Endodermal cell (in vitro differentiated cells): Measurements from ENCODE around the gene SMIM35. TPM values are rescaled to one million over a fixed set of nuclear protein-coding genes. Genes with fewer than 3 reads are reported as not detected.

Experiments used
- DNase-seq: peaks from one replicate; pipeline ENCODE4 v3.0.0-alpha.2; 2017
- H3K27ac ChIP-seq: 2 replicates; pipeline ENCODE4 v1.5.1; 2013; ENCODE audit warnings: mild to moderate bottlenecking, low read depth, low read length, moderate library complexity
- H3K27me3 ChIP-seq: 2 replicates; pipeline ENCODE4 v1.6.1; 2013; ENCODE audit warnings: mild to moderate bottlenecking, low read length, moderate library complexity; ENCODE audit not compliant: insufficient read depth, control insufficient read depth, poor library complexity, severe bottlenecking
- H3K36me3 ChIP-seq: 2 replicates; pipeline ENCODE4 v1.7.0; 2013; ENCODE audit warnings: mild to moderate bottlenecking, low read length, moderate library complexity; ENCODE audit not compliant: control insufficient read depth, insufficient read depth
- H3K4me1 ChIP-seq: one replicate; pipeline ENCODE4 v1.7.0; 2013; ENCODE audit warnings: low read length; ENCODE audit not compliant: control insufficient read depth, insufficient read depth
- H3K4me3 ChIP-seq: 2 replicates; pipeline ENCODE4 v1.5.1; 2013; ENCODE audit warnings: mild to moderate bottlenecking, low read length, moderate library complexity
- H3K9ac ChIP-seq: 2 replicates; pipeline ENCODE4 v1.6.1; 2013; ENCODE audit warnings: mild to moderate bottlenecking, low read length, moderate library complexity; ENCODE audit not compliant: poor library complexity, severe bottlenecking; ENCODE audit errors: extremely low read depth
- H3K9me3 ChIP-seq: 2 replicates; pipeline ENCODE4 v1.6.1; 2013; ENCODE audit warnings: mild to moderate bottlenecking, low read length, moderate library complexity; ENCODE audit not compliant: control insufficient read depth
- H3K27ac Mint-ChIP-seq: 2 replicates; pipeline ENCODE4 v1.8.0; 2020; ENCODE audit warnings: mixed read lengths
- H3K27me3 Mint-ChIP-seq: 2 replicates; pipeline ENCODE4 v1.8.0; 2021; ENCODE audit warnings: mild to moderate bottlenecking, mixed read lengths; ENCODE audit not compliant: insufficient read depth
- H3K36me3 Mint-ChIP-seq: 2 replicates; pipeline ENCODE4 v1.8.0; 2020; ENCODE audit warnings: low read depth, mixed read lengths
- H3K4me1 Mint-ChIP-seq: 2 replicates; pipeline ENCODE4 v1.8.0; 2020; ENCODE audit warnings: mixed read lengths
- H3K4me3 Mint-ChIP-seq: 2 replicates; pipeline ENCODE4 v1.8.0; 2020; ENCODE audit warnings: mild to moderate bottlenecking, moderate library complexity, mixed read lengths
- H3K9me3 Mint-ChIP-seq: 2 replicates; pipeline ENCODE4 v1.8.0; 2020; ENCODE audit warnings: mild to moderate bottlenecking, mixed read lengths
- CTCF ChIP-seq: fragments of 200-600 bp; sonication (generic); conservative IDR thresholded peaks from 2 replicates; pipeline ENCODE4 v1.5.0; 2021; ENCODE audit warnings: antibody characterized with exemption, mild to moderate bottlenecking
- WGBS, 2 experiments: methylation state at CpG; one replicate each; pipeline versions ENCODE4 v1.1.5 to v1.1.7; 2013; ENCODE audit warnings: missing lambda C conversion rate in 2 of 2, mixed read lengths in 1 of 2; ENCODE audit not compliant: insufficient coverage in 1 of 2, insufficient read length in 1 of 2; 5-methylcytosine and 5-hydroxymethylcytosine counted together
- total RNA-seq, 2 donors: library from RNA; stranded (reverse); fragmentation: NEBNext Ultra II Directional in 1 of 2; extraction: Animal tissue kit (Norgen Biotek cat#: 25700) in 1 of 2; gene quantifications; 2 replicates in 1 of 2; 3 replicates in 1 of 2; pipeline ENCODE4 v1.2.1, GENCODE V29; 2021

Gene SMIM35
- total RNA-seq, 2 donors from 2014 or later = not detected

- Histone ChIP-seq H3K36me3 (no peaks in the 10 kb centered on the region), H3K9me3 (no peaks in the 10 kb centered on the region), H3K4me1 (peaks cover 2% of the 10 kb centered on the region), H3K27ac (no peak overlapping the region), H3K4me3 (no peak overlapping the region), H3K9ac (no peak overlapping the region), H3K27me3 (no peaks in the 10 kb centered on the region)
- Mint-ChIP-seq H3K27me3 (peaks cover 8% of the 10 kb centered on the region), H3K36me3 (no peaks in the 10 kb centered on the region), H3K4me3 (no peak overlapping the region), H3K27ac (no peak overlapping the region), H3K9me3 (no peaks in the 10 kb centered on the region), H3K4me1 (peaks cover 37% of the 10 kb centered on the region)
- DNase-seq = no peak
- TF ChIP-seq CTCF = no peak
- 91 to 100% methylated on average over 2 to 3 of the region's 3 CpGs for WGBS, 2 experiments
Measured at GRCh38 chr11:118100691-118101232, 14.0 kb upstream of the SMIM35 start.

DNA sequence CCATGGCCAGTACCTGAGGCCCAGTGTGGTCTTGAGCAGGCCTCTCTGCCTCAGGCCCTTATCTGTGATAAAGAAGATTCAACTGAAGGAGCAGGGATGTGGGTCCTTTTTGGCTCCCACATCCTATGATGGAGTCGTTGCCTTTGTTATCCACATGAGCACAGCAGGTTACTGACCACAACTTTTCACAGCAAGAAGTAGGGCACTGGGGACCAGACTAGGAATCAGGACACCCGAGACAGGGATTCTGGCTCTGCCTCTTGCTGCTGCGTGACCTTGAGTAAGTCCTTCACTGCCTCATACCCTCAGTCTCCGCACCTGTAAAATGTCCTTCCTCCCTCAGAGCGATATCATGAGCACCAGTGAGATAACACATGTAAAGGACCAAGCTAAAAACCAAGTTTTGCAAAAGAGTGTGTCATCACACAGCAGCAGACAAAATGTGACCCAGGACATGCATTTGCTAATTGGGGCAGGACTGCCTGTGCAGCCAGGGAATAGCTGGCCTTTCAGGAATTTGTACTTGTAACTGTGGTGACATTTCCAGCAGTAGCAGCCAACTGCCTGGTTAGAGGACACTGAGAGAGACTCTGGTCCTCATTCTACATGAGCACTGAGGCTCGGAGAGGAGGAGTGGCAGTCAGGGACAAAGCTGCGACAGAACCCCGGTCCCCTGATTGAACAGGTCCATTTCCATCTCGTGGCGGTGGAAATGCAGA lies 13.2 kb upstream of the SMIM35 start:
- H3K27me3 Mint-ChIP-seq = peaks cover 12% of the 10 kb centered on the region
- H3K9me3 ChIP-seq = no peaks in the 10 kb centered on the region
- H3K27ac Mint-ChIP-seq = no peak overlapping the region

More for the DNA sequence above, 13.2 kb upstream of the SMIM35 start:
- H3K27me3 ChIP-seq = no peaks in the 10 kb centered on the region
- H3K4me3 Mint-ChIP-seq = no peak overlapping the region
- H3K4me3 ChIP-seq = no peak overlapping the region
- no peaks in the 10 kb centered on the region for H3K36me3 ChIP-seq
- H3K4me1 Mint-ChIP-seq = peaks cover 34% of the 10 kb centered on the region
- no peaks in the 10 kb centered on the region for H3K9me3 Mint-ChIP-seq
- no peaks in the 10 kb centered on the region for H3K36me3 Mint-ChIP-seq
- peaks cover 2% of the 10 kb centered on the region for H3K4me1 ChIP-seq
- no peak overlapping the region for H3K27ac ChIP-seq
- whole genome bisulfite sequencing, 2 experiments = 78 to 86% methylated on average over 6 to 10 of the region's 10 CpGs
- H3K9ac ChIP-seq = no peak overlapping the region
- TF ChIP-seq CTCF = no peak
- DNase-seq = peak; percentile 57
